NCI-H1694 (cell line): ENCODE measurements around the gene LRRC7.
A peak's percentile ranks its signal among the peaks of the same experiment; 100 is the strongest.

Experiments used
- DNase-seq: peaks from one replicate; lab custom pipeline; 2025; lab: John Stamatoyannopoulos, UW

Gene LRRC7

GRCh38 chr1:69567652-69568420, at the start of gene LRRC7:
LRRC7 (plus strand) TSS chr1:69567922; CDS start chr1:69568640, 718 bp downstream.
- peak; percentile 40 for DNase-seq

GRCh38 chr1:69519006-69519405, 48.7 kb upstream of the LRRC7 start:
- DNase-seq, result no peak

- no peak for DNase-seq
Measured at GRCh38 chr1:69520326-69520725, 47.4 kb upstream of the LRRC7 start.

DNA sequence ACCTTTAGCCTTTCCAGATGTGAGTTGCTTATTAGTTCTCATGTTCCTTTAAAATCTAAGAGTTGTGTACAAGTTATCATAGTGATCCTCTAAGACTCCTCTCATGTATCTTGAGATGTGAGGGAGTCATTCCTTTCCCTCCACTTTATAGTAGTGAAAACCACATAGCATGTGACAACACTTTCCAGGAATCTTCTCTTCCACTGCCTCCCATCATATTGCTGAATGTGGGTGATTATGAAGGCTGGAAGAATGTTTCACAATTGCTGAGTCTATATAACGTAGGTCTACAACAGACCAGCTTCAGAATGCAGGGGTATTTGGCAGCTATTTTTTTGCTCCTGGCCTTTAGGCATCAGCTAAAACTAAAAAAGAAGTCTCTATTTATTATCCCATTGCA, 44.7 kb upstream of the LRRC7 start:
- no peak for DNase-seq

DNA sequence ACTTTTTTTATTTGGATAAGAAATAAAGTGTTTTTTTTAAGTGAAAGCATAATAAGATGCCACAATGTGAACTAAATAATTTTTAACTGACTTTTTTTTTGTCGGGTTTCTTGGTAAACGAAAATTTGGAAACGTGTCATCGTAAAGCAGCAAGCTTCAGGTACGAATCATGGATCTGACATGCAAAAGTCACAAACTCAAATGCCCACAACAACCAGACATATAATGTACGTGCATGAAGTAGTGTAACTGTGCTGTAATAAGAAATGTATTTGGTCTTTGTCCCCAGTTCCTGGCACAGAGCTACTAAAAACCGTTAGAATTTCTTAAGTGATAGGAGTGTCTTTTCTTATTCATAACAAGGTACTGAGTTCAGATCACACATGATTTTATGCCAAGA, 44.3 kb upstream of the LRRC7 start:
- no peak for DNase-seq

GRCh38 chr1:69524015-69524414, 43.7 kb upstream of the LRRC7 start:
- no peak for DNase-seq

GRCh38 chr1:69527273-69527672, 40.4 kb upstream of the LRRC7 start:
- no peak for DNase-seq

DNA sequence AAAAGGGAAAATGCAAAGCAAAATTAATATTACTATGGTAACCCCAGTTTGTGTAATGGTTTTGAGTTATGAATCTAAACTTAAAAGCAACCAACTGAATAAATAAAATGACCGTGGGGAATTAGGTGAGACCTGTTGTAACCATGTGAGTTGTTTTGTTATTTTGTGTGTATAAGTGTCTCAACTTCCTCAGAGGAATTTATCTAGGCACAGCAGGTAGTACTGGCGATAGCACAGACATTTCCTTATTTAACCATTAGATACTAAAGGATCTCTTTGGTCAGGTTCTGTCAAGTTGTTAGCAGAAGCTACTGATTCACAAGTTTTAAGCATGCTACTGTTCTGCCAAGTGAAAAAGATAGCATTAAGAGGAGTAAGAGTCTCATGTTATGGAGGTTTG, 39.3 kb upstream of the LRRC7 start:
- DNase-seq, result no peak

GRCh38 chr1:69533343-69533742, 34.4 kb upstream of the LRRC7 start:
- DNase-seq, result no peak

DNA sequence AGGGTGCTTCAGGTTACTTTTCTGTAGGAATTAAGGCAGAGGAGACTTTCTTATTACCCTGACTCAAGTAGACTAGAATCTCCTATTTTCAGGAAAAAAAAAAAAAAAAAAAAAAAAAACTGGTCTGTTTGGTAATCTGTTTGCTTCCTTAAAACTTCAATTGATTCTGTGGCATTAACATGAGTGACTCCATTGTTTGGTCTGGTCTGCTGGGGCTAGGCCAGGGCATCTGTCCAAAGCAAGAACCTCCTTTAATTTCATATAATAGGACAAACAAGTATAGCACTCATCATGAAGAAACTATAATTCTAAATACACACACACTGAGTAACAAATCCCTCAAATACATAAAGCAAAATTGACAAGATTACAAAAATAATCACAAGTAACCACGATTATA, 32.9 kb upstream of the LRRC7 start:
- DNase-seq, result no peak

DNA sequence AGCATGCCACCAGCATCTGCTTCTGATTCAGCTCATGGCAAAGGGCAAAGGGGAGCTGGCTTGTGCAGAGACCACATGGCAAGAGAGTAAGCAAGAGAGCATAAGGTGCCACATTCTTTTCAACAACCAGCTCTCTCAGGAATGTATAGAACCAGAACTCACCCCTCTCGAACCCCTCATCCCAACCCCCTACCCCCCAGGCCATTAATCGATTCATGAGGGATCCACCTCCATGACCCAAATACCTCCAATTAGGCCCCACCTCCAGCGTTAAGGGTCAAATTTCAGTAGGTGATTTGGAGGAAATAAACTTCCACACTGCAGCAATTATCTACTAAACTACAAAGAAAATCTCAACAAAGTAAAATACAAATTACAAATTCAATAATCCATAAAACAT, 32.2 kb upstream of the LRRC7 start:
- DNase-seq, result no peak

GRCh38 chr1:69540052-69540451, 27.7 kb upstream of the LRRC7 start:
- DNase-seq, result no peak

- no peak for DNase-seq
Measured at GRCh38 chr1:69551476-69552324, 16.0 kb upstream of the LRRC7 start.

DNA sequence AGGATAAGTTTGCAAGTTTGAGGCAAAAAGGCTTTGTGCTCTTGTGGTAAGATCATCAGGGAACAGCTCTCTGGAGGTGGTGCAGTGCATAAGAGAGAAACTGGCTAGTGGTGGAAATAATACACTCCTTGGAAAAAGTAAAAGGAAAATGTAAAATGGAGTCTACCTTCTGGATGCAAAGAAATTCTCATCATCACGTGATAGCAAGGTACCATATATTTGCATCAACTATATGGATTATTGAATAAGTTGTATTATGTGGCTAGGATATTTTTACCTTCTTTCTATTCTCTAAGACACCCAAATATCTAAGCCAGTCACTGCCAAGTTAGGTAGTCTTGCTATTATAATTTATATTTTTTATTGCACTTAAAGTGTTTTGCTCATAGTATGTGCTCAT, 14.0 kb upstream of the LRRC7 start:
- DNase-seq, result no peak

- DNase-seq, result no peak
Measured at GRCh38 chr1:69568421-69569174, 876 bp downstream of the LRRC7 start.

- no peak for DNase-seq
Measured at GRCh38 chr1:69569175-69569541, 1.4 kb downstream of the LRRC7 start.

DNA sequence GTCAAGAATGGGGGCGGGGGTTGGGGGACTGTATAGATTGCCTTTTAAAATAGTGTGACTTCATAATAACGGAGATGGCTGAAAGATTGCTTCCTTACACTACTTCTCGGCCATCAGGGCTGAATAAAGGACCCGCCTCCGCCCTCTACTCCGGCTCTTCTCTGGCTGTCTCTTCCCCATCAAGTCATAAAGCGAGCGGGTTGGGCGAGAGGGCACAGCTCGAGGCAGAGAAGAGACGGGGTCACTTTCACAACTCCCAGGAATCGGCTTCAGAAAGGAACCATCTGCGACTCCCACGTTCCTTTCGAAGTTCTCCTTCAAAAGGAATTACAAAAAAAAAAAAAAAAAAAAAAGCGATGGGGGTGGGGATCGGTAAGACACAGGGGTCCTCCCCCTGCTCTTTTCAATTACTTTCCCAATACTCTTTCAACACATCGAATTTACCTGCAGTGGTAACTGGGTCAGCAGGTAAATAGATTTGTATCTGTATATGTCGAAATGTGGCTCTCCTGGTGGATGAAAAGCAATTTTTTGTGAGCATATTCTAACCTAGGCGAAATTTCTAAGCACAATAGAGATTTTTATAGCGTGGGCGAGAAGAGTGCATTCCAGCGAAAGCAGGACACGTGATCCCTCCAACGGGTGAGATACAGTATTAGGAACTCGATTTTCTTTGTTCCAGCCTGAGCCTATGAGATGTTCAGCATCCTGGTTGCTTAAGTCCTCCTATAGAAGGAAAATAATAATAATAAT, 2.0 kb downstream of the LRRC7 start:
- no peak for DNase-seq

GRCh38 chr1:69570356-69570755, 2.6 kb downstream of the LRRC7 start:
- DNase-seq, result no peak

- no peak for DNase-seq
Measured at GRCh38 chr1:69572921-69573320, 5.2 kb downstream of the LRRC7 start.

- DNase-seq, result no peak
Measured at GRCh38 chr1:69573911-69574310, 6.2 kb downstream of the LRRC7 start.

DNA sequence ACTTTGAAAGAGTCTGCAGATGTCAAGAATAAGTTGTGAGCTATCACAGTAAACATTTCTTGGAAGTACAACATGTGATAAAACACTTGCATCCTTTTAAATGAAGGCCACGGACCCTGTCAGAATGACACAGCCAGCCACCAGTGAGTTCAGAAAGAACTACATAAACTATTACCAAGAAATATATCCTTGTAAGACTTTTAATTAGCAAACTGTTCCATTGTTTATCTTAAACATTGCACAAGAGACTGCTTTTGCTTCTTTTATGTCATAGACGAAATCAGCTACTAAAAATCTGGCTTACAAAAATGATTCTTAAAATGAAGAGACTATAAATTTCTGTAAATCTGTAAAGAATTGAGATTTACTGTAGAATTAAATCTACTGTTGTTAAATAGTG, 17.9 kb downstream of the LRRC7 start:
- no peak for DNase-seq

DNA sequence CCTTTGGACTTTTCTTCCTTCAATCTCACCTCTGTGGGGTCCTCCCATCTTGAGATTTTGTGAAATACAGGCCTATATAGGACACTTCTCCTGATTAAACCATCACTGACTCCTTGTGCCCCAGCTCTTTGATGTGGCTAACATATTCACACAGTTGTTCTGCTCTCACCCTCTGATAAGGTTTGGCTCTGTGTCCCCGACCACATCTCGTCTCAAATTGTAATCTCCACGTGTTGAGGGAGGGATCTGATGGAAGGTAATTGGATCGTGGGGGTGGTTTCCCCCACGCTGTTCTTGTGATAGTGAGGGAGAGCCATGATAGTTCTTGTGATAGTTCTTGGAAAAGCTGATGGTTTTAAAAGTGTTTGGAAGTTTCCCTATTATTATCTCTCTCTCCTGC, 19.7 kb downstream of the LRRC7 start:
- DNase-seq, result no peak
